GM23338 (cell line): ENCODE data around the gene IMPA2. TPM values are rescaled to one million over a fixed set of nuclear protein-coding genes. Genes with fewer than 3 reads are reported as not detected.
A peak's percentile ranks its signal among the peaks of the same experiment; 100 is the strongest.

Source experiments
- ATAC-seq: fragments of 200-7000 bp; cut with Tn5 transposase; 3 replicates; pipeline ENCODE4 v1.9.1; 2020
- DNase-seq: peaks from one replicate; pipeline ENCODE4 v3.0.0-alpha.2; 2015; ENCODE audit warnings: low spot score
- H2AFZ ChIP-seq: fragments of 200-600 bp; sonication (generic); 2 replicates; pipeline ENCODE4 v1.8.0; 2016; ENCODE audit warnings: antibody characterized with exemption, mild to moderate bottlenecking, moderate library complexity
- H3F3A ChIP-seq: fragments of 200-600 bp; sonication (generic); replicated peaks from 2 replicates; pipeline ENCODE4 v1.8.0; 2017; ENCODE audit warnings: antibody characterized with exemption, mixed run types, low read depth
- H3K27ac ChIP-seq: fragments of 200-600 bp; sonication (generic); 2 replicates; pipeline ENCODE4 v1.6.1; 2016; ENCODE audit warnings: low read depth
- H3K27me3 ChIP-seq: fragments of 200-600 bp; sonication (generic); 2 replicates; pipeline ENCODE4 v1.8.0; 2016; ENCODE audit warnings: mild to moderate bottlenecking, mixed run types, moderate library complexity; ENCODE audit not compliant: insufficient read depth
- H3K36me3 ChIP-seq: fragments of 200-600 bp; sonication (generic); 2 replicates; pipeline ENCODE4 v1.8.0; 2016; ENCODE audit warnings: mild to moderate bottlenecking; ENCODE audit not compliant: insufficient read depth
- H3K4me1 ChIP-seq: fragments of 200-600 bp; sonication (generic); 2 replicates; pipeline ENCODE4 v1.8.0; 2016; ENCODE audit warnings: mild to moderate bottlenecking, moderate library complexity; ENCODE audit not compliant: insufficient read depth
- H3K4me2 ChIP-seq: fragments of 200-600 bp; sonication (generic); 2 replicates; pipeline ENCODE4 v1.7.1; 2017; ENCODE audit warnings: mixed run types
- H3K4me3 ChIP-seq: fragments of 200-600 bp; sonication (generic); 2 replicates; pipeline ENCODE4 v1.6.1; 2016; ENCODE audit warnings: mixed run types
- H3K79me2 ChIP-seq: fragments of 200-600 bp; sonication (generic); replicated peaks from 2 replicates; pipeline ENCODE4 v1.8.0; 2017; ENCODE audit warnings: mild to moderate bottlenecking; ENCODE audit not compliant: insufficient read depth
- H3K9me2 ChIP-seq: fragments of 200-600 bp; sonication (generic); 2 replicates; pipeline ENCODE4 v1.8.0; 2017; ENCODE audit not compliant: insufficient read depth
- H4K20me1 ChIP-seq: fragments of 200-600 bp; sonication (generic); replicated peaks from 2 replicates; pipeline ENCODE4 v1.8.0; 2017; ENCODE audit warnings: mild to moderate bottlenecking; ENCODE audit not compliant: insufficient read depth
- H3K27ac Mint-ChIP-seq: 2 replicates; pipeline ENCODE4 v1.8.0; 2020; ENCODE audit warnings: inconsistent platforms, mild to moderate bottlenecking, moderate library complexity, mixed read lengths
- H3K27me3 Mint-ChIP-seq: 3 replicates; pipeline ENCODE4 v1.8.0; 2022; ENCODE audit warnings: low read depth, mild to moderate bottlenecking, moderate library complexity, mixed read lengths, inconsistent platforms; ENCODE audit not compliant: insufficient read depth, poor library complexity
- H3K36me3 Mint-ChIP-seq: 3 replicates; pipeline ENCODE4 v1.8.0; 2021; ENCODE audit warnings: low read depth, mild to moderate bottlenecking, inconsistent platforms, moderate library complexity, mixed read lengths
- H3K4me1 Mint-ChIP-seq: 3 replicates; pipeline ENCODE4 v1.8.0; 2020; ENCODE audit warnings: mild to moderate bottlenecking, inconsistent platforms, mixed read lengths
- H3K4me3 Mint-ChIP-seq: 3 replicates; pipeline ENCODE4 v1.8.0; 2021; ENCODE audit warnings: moderate library complexity, mild to moderate bottlenecking, inconsistent platforms, mixed read lengths
- H3K9me3 Mint-ChIP-seq: 3 replicates; pipeline ENCODE4 v1.8.0; 2020; ENCODE audit warnings: moderate library complexity, mild to moderate bottlenecking, inconsistent platforms, mixed read lengths
- CREB1 ChIP-seq: fragments of 250-450 bp; sonication (Bioruptor Pico); IDR thresholded peaks from 2 replicates; pipeline ENCODE4 v1.5.0; 2020; ENCODE audit warnings: low read depth, mild to moderate bottlenecking, moderate library complexity
- EZH2 ChIP-seq: fragments of 200-600 bp; sonication (generic); IDR thresholded peaks from one replicate; pipeline ENCODE4 v1.8.0; 2017; ENCODE audit warnings: antibody characterized with exemption, mild to moderate bottlenecking, low read depth; ENCODE audit not compliant: unreplicated experiment
- EZH2phosphoT487 ChIP-seq: fragments of 200-600 bp; sonication (generic); IDR thresholded peaks from one replicate; pipeline ENCODE4 v1.8.1; 2018; ENCODE audit warnings: antibody characterized with exemption; ENCODE audit not compliant: unreplicated experiment
- JUNB ChIP-seq: IDR thresholded peaks from one replicate; pipeline ENCODE4 v1.6.1; 2016; ENCODE audit warnings: antibody characterized with exemption; ENCODE audit not compliant: unreplicated experiment
- NANOG ChIP-seq: IDR thresholded peaks from 2 replicates; pipeline ENCODE4 v1.6.1; 2016; ENCODE audit warnings: antibody characterized with exemption, borderline replicate concordance
- POLR2AphosphoS5 ChIP-seq: IDR thresholded peaks from 2 replicates; pipeline ENCODE4 v1.6.1; 2016; ENCODE audit warnings: antibody characterized with exemption, low read depth
- REST ChIP-seq: IDR thresholded peaks from one replicate; pipeline ENCODE4 v1.6.1; 2018; ENCODE audit warnings: antibody characterized with exemption; ENCODE audit not compliant: unreplicated experiment
- STAT1 ChIP-seq: IDR thresholded peaks from one replicate; pipeline ENCODE4 v1.6.1; 2016; ENCODE audit warnings: antibody characterized with exemption; ENCODE audit not compliant: unreplicated experiment
- ZNF114 ChIP-seq: fragments of 250-450 bp; sonication (Bioruptor Pico); IDR thresholded peaks from 2 replicates; pipeline ENCODE4 v1.5.0; 2020; ENCODE audit warnings: mild to moderate bottlenecking, moderate library complexity
- ZNF331 ChIP-seq: fragments of 250-450 bp; sonication (Bioruptor Pico); IDR thresholded peaks from 2 replicates; pipeline ENCODE4 v1.5.0; 2020; ENCODE audit warnings: low read depth, mild to moderate bottlenecking, moderate library complexity
- polyA plus RNA-seq: library from polyadenylated mRNA; unstranded; fragments of >200 nt; fragmentation: Nextera tagmentation; extraction: Ambion mirVana; gene quantifications from 2 replicates; pipeline ENCODE4 v1.2.1, GENCODE V29; 2016
- total RNA-seq: library from RNA; depleted of rRNA; stranded (reverse); fragments of >200 nt; shearing (Covaris generic); gene quantifications from 2 replicates; pipeline ENCODE4 v1.2.3, GENCODE V29; 2014
- TF ChIP-seq, protein P1 (sequence below): IDR thresholded peaks from 2 replicates; pipeline ENCODE4 v1.6.1; 2016; ENCODE audit warnings: antibody characterized with exemption

IMPA2 gene
- total and polyA plus RNA-seq, 2 experiments from 2014 or later = 50.4 to 122 TPM

- H3F3A ChIP-seq = peaks cover 10% of the 10 kb centered on the region; the same call in 1 of the 2 replicates
- Mint-ChIP-seq H3K27me3 (peaks cover 20% of the 10 kb centered on the region), H3K4me1 (peaks cover 62% of the 10 kb centered on the region), H3K9me3 (0 out of 3 replicates have a peak, but pooled peaks cover 4% of the 10 kb centered on the region), H3K4me3 (peak overlapping the region; percentile 96), H3K36me3 (peaks cover 8% of the 10 kb centered on the region), H3K27ac (no peak overlapping the region)
- no peaks in the 10 kb centered on the region for H3K36me3 ChIP-seq
- no peaks in the 10 kb centered on the region for H3K27me3 ChIP-seq
- no peak overlapping the region for H3K27ac ChIP-seq
- H3K4me3 ChIP-seq = peak overlapping the region; percentile 85
- DNase-seq = peak; percentile 12
- H3K4me1 ChIP-seq = peaks cover 49% of the 10 kb centered on the region
- TF ChIP-seq STAT1 = no peak
- TF ChIP-seq ZNF114 (CRISPR knock-in tag) = no peak
- TF ChIP-seq REST = no peak
- no peak for TF ChIP-seq CREB1
- TF ChIP-seq POLR2AphosphoS5 = no peak
- TF ChIP-seq, protein P1, sequence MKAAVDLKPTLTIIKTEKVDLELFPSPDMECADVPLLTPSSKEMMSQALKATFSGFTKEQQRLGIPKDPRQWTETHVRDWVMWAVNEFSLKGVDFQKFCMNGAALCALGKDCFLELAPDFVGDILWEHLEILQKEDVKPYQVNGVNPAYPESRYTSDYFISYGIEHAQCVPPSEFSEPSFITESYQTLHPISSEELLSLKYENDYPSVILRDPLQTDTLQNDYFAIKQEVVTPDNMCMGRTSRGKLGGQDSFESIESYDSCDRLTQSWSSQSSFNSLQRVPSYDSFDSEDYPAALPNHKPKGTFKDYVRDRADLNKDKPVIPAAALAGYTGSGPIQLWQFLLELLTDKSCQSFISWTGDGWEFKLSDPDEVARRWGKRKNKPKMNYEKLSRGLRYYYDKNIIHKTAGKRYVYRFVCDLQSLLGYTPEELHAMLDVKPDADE = no peak
- TF ChIP-seq EZH2phosphoT487 = no peak
- no peak for TF ChIP-seq NANOG
- TF ChIP-seq JUNB = no peak
- TF ChIP-seq ZNF331 (CRISPR knock-in tag) = no peak
- H3K9me2 ChIP-seq = no peaks in the 10 kb centered on the region
- H3K4me2 ChIP-seq = peak overlapping the region; percentile 91
- H2AFZ ChIP-seq = no peak overlapping the region
- H3K79me2 ChIP-seq = peaks cover 60% of the 10 kb centered on the region
- peaks cover 32% of the 10 kb centered on the region for H4K20me1 ChIP-seq
- no peak for ATAC-seq
Measured at GRCh38 chr18:11982981-11983380, 1.7 kb downstream of the IMPA2 start.

- DNase-seq (peak; percentile 68), ATAC-seq (no peak)
- Mint-ChIP-seq H3K27ac (no peak overlapping the region), H3K27me3 (peaks cover 20% of the 10 kb centered on the region), H3K4me1 (peaks cover 66% of the 10 kb centered on the region), H3K9me3 (0 out of 3 replicates have a peak, but pooled peaks cover 4% of the 10 kb centered on the region), H3K4me3 (peak overlapping the region; percentile 58), H3K36me3 (peaks cover 8% of the 10 kb centered on the region)
- no peaks in the 10 kb centered on the region for H3K36me3 ChIP-seq
- H3K9me2 ChIP-seq = no peaks in the 10 kb centered on the region
- H3K4me3 ChIP-seq = peak overlapping the region; percentile 85; the same call in 1 of the 2 replicates
- H3K4me1 ChIP-seq = peaks cover 54% of the 10 kb centered on the region
- H2AFZ ChIP-seq = no peak overlapping the region
- peak overlapping the region; percentile 91 for H3K4me2 ChIP-seq
- H3K27me3 ChIP-seq = no peaks in the 10 kb centered on the region
- H3K27ac ChIP-seq = no peak overlapping the region
- H3K79me2 ChIP-seq = peaks cover 66% of the 10 kb centered on the region
- peaks cover 10% of the 10 kb centered on the region; the same call in 1 of the 2 replicates for H3F3A ChIP-seq
- peaks cover 38% of the 10 kb centered on the region for H4K20me1 ChIP-seq
- no peak for TF ChIP-seq ZNF114 (CRISPR knock-in tag)
- TF ChIP-seq, protein P1 = no peak
- no peak for TF ChIP-seq EZH2
Measured at GRCh38 chr18:11983592-11983991, 2.3 kb downstream of the IMPA2 start.
